ENCODE data around the gene MED28.
"Not testable (repeated sequence)": the region's sequence is repeated elsewhere in the genome, so short reads cannot be mapped to it uniquely, and the experiment has no call there.

The MED28 gene

GRCh38 chr4:17614416-17615299 is at the start of gene MED28:
MED28 (plus strand) TSS chr4:17614641; CDS start chr4:17614655, 14 bp downstream.
- Histone ChIP-seq H3K4me1 (ENCODE audit: control insufficient read depth, insufficient read depth, low read length) (peaks cover 7% of the 10 kb centered on the region), H3K27ac (ENCODE audit: low read depth, low read length) (peak within 1 kb of the TSS; percentile 89), H3K9ac (ENCODE audit: low read length) (peak within 1 kb of the TSS; percentile 88)

DNA sequence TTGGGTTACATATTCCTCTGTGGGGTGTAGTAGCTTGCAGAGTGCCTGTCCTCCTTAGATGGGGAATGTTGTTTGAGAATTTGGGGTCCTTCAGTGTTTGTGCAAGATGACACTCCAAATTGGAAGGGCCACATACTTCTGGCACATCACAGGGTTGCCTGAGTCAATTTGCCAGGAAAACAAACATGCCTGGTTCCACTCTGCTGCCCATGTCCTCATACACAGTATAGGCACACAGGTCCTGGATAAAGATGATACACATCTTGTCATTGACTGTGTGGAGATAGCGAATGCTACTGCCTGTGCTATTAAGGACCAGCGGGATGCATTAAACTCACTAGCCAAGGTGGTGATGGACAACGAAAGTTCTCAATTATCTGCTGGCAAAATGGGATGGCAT is 48.6 kb upstream of the MED28 start:
- no peaks in the 10 kb centered on the region for H3K27me3 ChIP-seq (ENCODE audit: control insufficient read depth, insufficient read depth, low read length)
- H3K36me3 ChIP-seq (ENCODE audit: control insufficient read depth, insufficient read depth, low read length) = no peaks in the 10 kb centered on the region
- no peak overlapping the region for H3K27ac ChIP-seq (ENCODE audit: low read depth, low read length)

More at GRCh38 chr4:17614416-17615299, at the start of gene MED28:
- Histone ChIP-seq H3K27me3 (ENCODE audit: control insufficient read depth, insufficient read depth, low read length) (no peaks in the 10 kb centered on the region), H3K36me3 (ENCODE audit: control insufficient read depth, insufficient read depth, low read length) (peaks cover 5% of the 10 kb centered on the region), H3K4me3 (ENCODE audit: low read length) (peak within 1 kb of the TSS; percentile 96)

GRCh38 chr4:17567271-17567670 is 47.2 kb upstream of the MED28 start:
- no peaks in the 10 kb centered on the region for H3K4me1 ChIP-seq (ENCODE audit: control insufficient read depth, insufficient read depth, low read length)
- H3K27me3 ChIP-seq (ENCODE audit: control insufficient read depth, insufficient read depth, low read length) = no peaks in the 10 kb centered on the region
- H3K4me3 ChIP-seq (ENCODE audit: low read length) = no peak overlapping the region
- H3K27ac ChIP-seq (ENCODE audit: low read depth, low read length) = no peak overlapping the region
- H3K9ac ChIP-seq (ENCODE audit: low read length) = no peak overlapping the region
- no peaks in the 10 kb centered on the region for H3K36me3 ChIP-seq (ENCODE audit: control insufficient read depth, insufficient read depth, low read length)

More for the DNA sequence above, 48.6 kb upstream of the MED28 start:
- no peaks in the 10 kb centered on the region for H3K4me1 ChIP-seq (ENCODE audit: control insufficient read depth, insufficient read depth, low read length)
- H3K4me3 ChIP-seq (ENCODE audit: low read length) = no peak overlapping the region
- no peak overlapping the region for H3K9ac ChIP-seq (ENCODE audit: low read length)

GRCh38 chr4:17574206-17574605 is 40.2 kb upstream of the MED28 start:
- peaks cover 5% of the 10 kb centered on the region for H3K4me1 ChIP-seq (ENCODE audit: control insufficient read depth, insufficient read depth, low read length)
- H3K36me3 ChIP-seq (ENCODE audit: control insufficient read depth, insufficient read depth, low read length) = no peaks in the 10 kb centered on the region
- H3K9ac ChIP-seq (ENCODE audit: low read length) = no peak overlapping the region
- no peaks in the 10 kb centered on the region for H3K27me3 ChIP-seq (ENCODE audit: control insufficient read depth, insufficient read depth, low read length)
- H3K27ac ChIP-seq (ENCODE audit: low read depth, low read length) = no peak overlapping the region
- H3K4me3 ChIP-seq (ENCODE audit: low read length) = no peak overlapping the region

DNA sequence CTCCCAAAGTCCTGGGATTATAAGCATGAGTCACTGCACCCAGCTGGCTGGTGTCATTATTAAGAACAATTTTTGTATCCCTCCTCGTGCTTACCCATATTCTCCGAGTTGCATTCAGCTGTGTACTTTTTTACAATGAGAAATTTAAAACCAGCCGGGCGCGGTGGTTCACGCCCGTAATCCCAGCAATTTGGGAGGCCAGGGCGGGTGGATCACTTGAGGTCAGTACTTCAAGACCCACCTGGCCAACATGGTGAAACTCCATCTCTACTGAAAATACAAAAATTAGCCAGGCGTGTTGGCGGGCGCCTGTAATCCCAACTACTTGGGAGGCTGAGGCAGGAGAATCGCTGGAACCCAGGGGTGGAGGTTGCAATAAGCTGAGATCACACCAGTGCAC is 39.3 kb upstream of the MED28 start:
- not testable (repeated sequence) for H3K9ac ChIP-seq (ENCODE audit: low read length); H3K27me3 ChIP-seq (ENCODE audit: control insufficient read depth, insufficient read depth, low read length); H3K4me3 ChIP-seq (ENCODE audit: low read length)

DNA sequence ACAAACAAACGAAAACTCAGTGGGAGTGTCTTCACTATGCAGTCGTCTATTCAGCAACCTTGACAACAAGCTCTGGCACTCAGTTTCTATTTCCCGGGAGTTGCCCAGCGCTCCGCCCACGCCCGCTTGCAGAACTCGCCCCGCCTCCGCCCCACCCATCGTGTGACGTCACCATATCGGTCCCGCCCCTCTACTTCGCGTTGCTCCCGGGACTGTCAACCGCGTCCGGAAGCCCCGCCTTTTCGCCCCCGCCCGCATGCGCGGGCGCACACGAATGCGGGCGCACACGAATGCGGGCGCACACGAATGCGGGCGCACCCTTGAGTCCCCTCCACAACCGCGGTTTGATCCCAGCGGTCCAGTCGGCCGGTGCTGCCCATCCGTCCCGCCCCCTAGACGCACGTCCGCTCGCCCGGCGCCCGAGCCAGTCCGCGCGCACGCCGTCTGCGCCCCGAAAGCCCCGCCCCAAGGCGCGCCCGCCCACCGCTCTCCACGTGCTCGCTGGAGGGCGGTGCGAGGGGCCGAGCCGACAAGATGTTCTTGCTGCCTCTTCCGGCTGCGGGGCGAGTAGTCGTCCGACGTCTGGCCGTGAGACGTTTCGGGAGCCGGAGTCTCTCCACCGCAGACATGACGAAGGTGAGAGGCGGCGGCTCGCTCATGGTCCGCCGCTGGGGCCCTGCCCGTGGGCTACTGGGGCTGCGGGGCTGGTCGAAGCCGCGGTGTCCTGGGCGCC is 37.3 kb upstream of the MED28 start, which contains the start of gene LAP3:
TSS of gene LAP3 (plus strand) at position 267 of the 733 bp plus-strand sequence. CDS start at position 535, 268 bp downstream.
- Histone ChIP-seq H3K4me1 (ENCODE audit: control insufficient read depth, insufficient read depth, low read length) (peaks cover 5% of the 10 kb centered on the region), H3K9ac (ENCODE audit: low read length) (peak within 1 kb of the TSS; percentile 80), H3K27me3 (ENCODE audit: control insufficient read depth, insufficient read depth, low read length) (no peaks in the 10 kb centered on the region), H3K4me3 (ENCODE audit: low read length) (peak within 1 kb of the TSS; percentile 76), H3K36me3 (ENCODE audit: control insufficient read depth, insufficient read depth, low read length) (no peaks in the 10 kb centered on the region), H3K27ac (ENCODE audit: low read depth, low read length) (peak within 1 kb of the TSS; percentile 88)

More for the DNA sequence above, 39.3 kb upstream of the MED28 start:
- H3K4me1 ChIP-seq (ENCODE audit: control insufficient read depth, insufficient read depth, low read length); H3K27ac ChIP-seq (ENCODE audit: low read depth, low read length); H3K36me3 ChIP-seq (ENCODE audit: control insufficient read depth, insufficient read depth, low read length): not testable (repeated sequence)

- Histone ChIP-seq H3K36me3 (ENCODE audit: control insufficient read depth, insufficient read depth, low read length) (no peaks in the 10 kb centered on the region), H3K27ac (ENCODE audit: low read depth, low read length) (peak overlapping the region; percentile 88), H3K9ac (ENCODE audit: low read length) (peak overlapping the region; percentile 80), H3K4me3 (ENCODE audit: low read length) (peak overlapping the region; percentile 76), H3K27me3 (ENCODE audit: control insufficient read depth, insufficient read depth, low read length) (no peaks in the 10 kb centered on the region), H3K4me1 (ENCODE audit: control insufficient read depth, insufficient read depth, low read length) (peaks cover 5% of the 10 kb centered on the region)
Measured at GRCh38 chr4:17577665-17578481, 36.6 kb upstream of the MED28 start.

DNA sequence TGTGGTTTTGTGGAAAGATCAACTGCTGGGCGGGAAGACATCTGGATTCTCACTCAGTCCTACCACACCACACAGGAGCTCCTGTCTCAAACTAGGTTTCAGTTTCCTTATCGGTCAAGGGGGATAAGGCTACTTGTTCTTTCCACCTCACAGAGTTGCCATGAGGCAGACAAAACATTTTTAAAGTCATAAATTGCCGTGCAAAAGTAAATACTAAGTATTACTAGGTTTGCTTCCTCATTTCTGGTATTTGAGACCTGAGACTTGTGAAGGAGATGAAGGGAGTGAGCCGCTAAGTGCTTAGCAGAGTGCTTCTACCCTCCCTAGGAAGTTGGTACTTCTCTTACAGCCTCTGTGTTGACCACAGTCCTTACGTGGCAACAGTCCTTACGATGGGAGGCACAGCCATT is 36.0 kb upstream of the MED28 start:
- Histone ChIP-seq H3K4me1 (ENCODE audit: control insufficient read depth, insufficient read depth, low read length) (peaks cover 5% of the 10 kb centered on the region), H3K27ac (ENCODE audit: low read depth, low read length) (no peak overlapping the region), H3K9ac (ENCODE audit: low read length) (no peak overlapping the region), H3K36me3 (ENCODE audit: control insufficient read depth, insufficient read depth, low read length) (no peaks in the 10 kb centered on the region), H3K4me3 (ENCODE audit: low read length) (peak overlapping the region; percentile 76), H3K27me3 (ENCODE audit: control insufficient read depth, insufficient read depth, low read length) (no peaks in the 10 kb centered on the region)

- H3K9ac ChIP-seq (ENCODE audit: low read length) = no peak overlapping the region
Measured at GRCh38 chr4:17580969-17581368, 33.5 kb upstream of the MED28 start.

GRCh38 chr4:17583276-17583675 is 31.2 kb upstream of the MED28 start:
- Histone ChIP-seq H3K9ac (ENCODE audit: low read length) (no peak overlapping the region), H3K4me3 (ENCODE audit: low read length) (no peak overlapping the region), H3K27ac (ENCODE audit: low read depth, low read length) (no peak overlapping the region), H3K4me1 (ENCODE audit: control insufficient read depth, insufficient read depth, low read length) (peaks cover 1% of the 10 kb centered on the region), H3K36me3 (ENCODE audit: control insufficient read depth, insufficient read depth, low read length) (peaks cover 12% of the 10 kb centered on the region), H3K27me3 (ENCODE audit: control insufficient read depth, insufficient read depth, low read length) (no peaks in the 10 kb centered on the region)

More at GRCh38 chr4:17580969-17581368, 33.5 kb upstream of the MED28 start:
- no peak overlapping the region for H3K4me3 ChIP-seq (ENCODE audit: low read length)
- H3K36me3 ChIP-seq (ENCODE audit: control insufficient read depth, insufficient read depth, low read length) = peaks cover 3% of the 10 kb centered on the region
- no peaks in the 10 kb centered on the region for H3K27me3 ChIP-seq (ENCODE audit: control insufficient read depth, insufficient read depth, low read length)
- H3K27ac ChIP-seq (ENCODE audit: low read depth, low read length) = no peak overlapping the region
- peaks cover 5% of the 10 kb centered on the region for H3K4me1 ChIP-seq (ENCODE audit: control insufficient read depth, insufficient read depth, low read length)

- no peaks in the 10 kb centered on the region for H3K27me3 ChIP-seq (ENCODE audit: control insufficient read depth, insufficient read depth, low read length)
- H3K9ac ChIP-seq (ENCODE audit: low read length) = no peak overlapping the region
- no peak overlapping the region for H3K27ac ChIP-seq (ENCODE audit: low read depth, low read length)
- H3K4me1 ChIP-seq (ENCODE audit: control insufficient read depth, insufficient read depth, low read length) = no peaks in the 10 kb centered on the region
- peaks cover 12% of the 10 kb centered on the region for H3K36me3 ChIP-seq (ENCODE audit: control insufficient read depth, insufficient read depth, low read length)
- H3K4me3 ChIP-seq (ENCODE audit: low read length) = no peak overlapping the region
Measured at GRCh38 chr4:17583941-17584340, 30.5 kb upstream of the MED28 start.
